Thymus (tissue), 11 donors: ENCODE results near the gene HAGHL. TPM values are rescaled to one million over a fixed set of nuclear protein-coding genes. Genes with fewer than 3 reads are reported as not detected.

Source experiments
- DNase-seq, 9 donors: peaks; one replicate each; pipeline ENCODE4 v3.0.0-alpha.2; 2013; ENCODE audit warnings: low spot score in 9 of 9, low read depth in 6 of 9, missing footprints in 1 of 9
- H3K27ac ChIP-seq, 2 donors: one replicate each; pipeline ENCODE4 v1.5.1; 2013; ENCODE audit warnings: control low read depth in 1 of 2, low read depth in 1 of 2, low read length in 1 of 2, mild to moderate bottlenecking in 1 of 2, moderate library complexity in 1 of 2
- H3K27me3 ChIP-seq, 2 donors: one replicate each; pipeline ENCODE4 v1.5.1; 2013; ENCODE audit warnings: low read length in 1 of 2; ENCODE audit not compliant: control insufficient read depth in 2 of 2, insufficient read depth in 1 of 2
- H3K36me3 ChIP-seq, 2 donors: one replicate each; pipeline ENCODE4 v1.5.1; 2013; ENCODE audit warnings: low read length in 1 of 2, mild to moderate bottlenecking in 1 of 2, moderate library complexity in 1 of 2; ENCODE audit not compliant: control insufficient read depth in 2 of 2, insufficient read depth in 2 of 2
- H3K4me1 ChIP-seq, 2 donors: one replicate each; pipeline ENCODE4 v1.5.1; 2013; ENCODE audit warnings: low read length in 2 of 2; ENCODE audit not compliant: control insufficient read depth in 2 of 2, insufficient read depth in 2 of 2
- H3K4me3 ChIP-seq, 2 donors: one replicate each; pipeline ENCODE4 v1.5.1; 2013; ENCODE audit warnings: low read length in 2 of 2, control low read depth in 1 of 2, mild to moderate bottlenecking in 1 of 2
- H3K9me3 ChIP-seq, 2 donors: one replicate each; pipeline ENCODE4 v1.5.1; 2013; ENCODE audit warnings: low read length in 1 of 2, mild to moderate bottlenecking in 1 of 2; ENCODE audit not compliant: control insufficient read depth in 2 of 2, insufficient read depth in 1 of 2
- WGBS: extraction: QIAGEN DNeasy Blood & Tissue Kit; methylation state at CpG from one replicate; pipeline ENCODE4 v1.1.7; 2013; 5-methylcytosine and 5-hydroxymethylcytosine counted together
- polyA plus RNA-seq: library from polyadenylated mRNA; stranded (reverse); fragments of 200-250 nt; gene quantifications from one replicate; pipeline ENCODE4 v1.2.3, GENCODE V29; 2013
- total RNA-seq: library from RNA; stranded (reverse); fragments of 120-200 nt; gene quantifications from one replicate; pipeline ENCODE4 v1.2.4, GENCODE V29; 2013
- donor health status: healthy.

The HAGHL gene
- total and polyA plus RNA-seq, 2 donors, result 15.7 to 50.6 TPM

GRCh38 chr16:728890-729744 is 2.2 kb downstream of the HAGHL start:
- H3K27me3 ChIP-seq, result peaks cover 4 to 44% of the 10 kb centered on the region in 2 donors
- peak overlapping the region in 1 of 2 donors; percentile 67 for H3K4me3 ChIP-seq
- WGBS, result 84% methylated on average over 55 of the region's 55 CpGs
- H3K36me3 ChIP-seq, result peaks cover 27 to 55% of the 10 kb centered on the region in 2 donors
- H3K4me1 ChIP-seq, result peaks cover 26 to 56% of the 10 kb centered on the region in 2 donors
- peak overlapping the region in 1 of 2 donors; percentile 31 for H3K27ac ChIP-seq
- peaks cover 0 to 17% of the 10 kb centered on the region in 2 donors for H3K9me3 ChIP-seq
- no peak for DNase-seq

- peaks cover 0 to 8% of the 10 kb centered on the region in 2 donors for H3K9me3 ChIP-seq
- DNase-seq, result no peak
Measured at GRCh38 chr16:729768-730665, 3.1 kb downstream of the HAGHL start.

GRCh38 chr16:730666-731509 is 4.0 kb downstream of the HAGHL start:
- 98% methylated on average over 22 of the region's 22 CpGs for WGBS
- Histone ChIP-seq H3K4me1 (peaks cover 14 to 38% of the 10 kb centered on the region in 2 donors), H3K27ac (no peak overlapping the region), H3K27me3 (peaks cover 4 to 35% of the 10 kb centered on the region in 2 donors), H3K4me3 (no peak overlapping the region), H3K9me3 (peaks cover 0 to 7% of the 10 kb centered on the region in 2 donors), H3K36me3 (peaks cover 44 to 70% of the 10 kb centered on the region in 2 donors)
- no peak for DNase-seq

More at GRCh38 chr16:729768-730665, 3.1 kb downstream of the HAGHL start:
- H3K27me3 ChIP-seq, result peaks cover 4 to 41% of the 10 kb centered on the region in 2 donors
- peaks cover 20 to 47% of the 10 kb centered on the region in 2 donors for H3K4me1 ChIP-seq
- H3K4me3 ChIP-seq, result no peak overlapping the region
- WGBS, result 97% methylated on average over 37 of the region's 37 CpGs
- H3K36me3 ChIP-seq, result peaks cover 35 to 61% of the 10 kb centered on the region in 2 donors
- no peak overlapping the region for H3K27ac ChIP-seq

GRCh38 chr16:732332-732731 is 5.4 kb downstream of the HAGHL start:
- H3K36me3 ChIP-seq, result peaks cover 53 to 84% of the 10 kb centered on the region in 2 donors
- H3K27ac ChIP-seq, result no peak overlapping the region
- H3K9me3 ChIP-seq, result peaks cover 0 to 7% of the 10 kb centered on the region in 2 donors
- DNase-seq, result no peak
- no peak overlapping the region for H3K4me3 ChIP-seq
- peaks cover 4 to 24% of the 10 kb centered on the region in 2 donors for H3K27me3 ChIP-seq
- H3K4me1 ChIP-seq, result peaks cover 5 to 27% of the 10 kb centered on the region in 2 donors
- 96% methylated on average over 12 of the region's 12 CpGs for WGBS

- Histone ChIP-seq H3K4me1 (peaks cover 2 to 27% of the 10 kb centered on the region in 2 donors), H3K27me3 (peaks cover 4 to 18% of the 10 kb centered on the region in 2 donors), H3K36me3 (peaks cover 53 to 90% of the 10 kb centered on the region in 2 donors), H3K9me3 (peaks cover 0 to 7% of the 10 kb centered on the region in 2 donors), H3K27ac (no peak overlapping the region), H3K4me3 (no peak overlapping the region)
- no peak for DNase-seq
- 93% methylated on average over 13 of the region's 13 CpGs for WGBS
Measured at GRCh38 chr16:732936-733335, 6.0 kb downstream of the HAGHL start.

GRCh38 chr16:733382-734207 is 6.7 kb downstream of the HAGHL start:
- Histone ChIP-seq H3K27ac (no peak overlapping the region), H3K4me1 (peaks cover 6 to 26% of the 10 kb centered on the region in 2 donors), H3K27me3 (peaks cover 0 to 12% of the 10 kb centered on the region in 2 donors), H3K4me3 (no peak overlapping the region), H3K36me3 (peaks cover 53 to 93% of the 10 kb centered on the region in 2 donors), H3K9me3 (peaks cover 0 to 7% of the 10 kb centered on the region in 2 donors)
- no peak for DNase-seq
- WGBS, result 96% methylated on average over 34 of the region's 34 CpGs

GRCh38 chr16:734208-734980 is 7.5 kb downstream of the HAGHL start:
- Histone ChIP-seq H3K9me3 (peaks cover 0 to 7% of the 10 kb centered on the region in 2 donors), H3K27me3 (peaks cover 0 to 4% of the 10 kb centered on the region in 2 donors), H3K36me3 (peaks cover 53 to 93% of the 10 kb centered on the region in 2 donors), H3K4me1 (peaks cover 7 to 27% of the 10 kb centered on the region in 2 donors), H3K27ac (no peak overlapping the region), H3K4me3 (no peak overlapping the region)
- WGBS, result 97% methylated on average over 49 of the region's 49 CpGs
- DNase-seq, result no peak
